H1 (cell line): ENCODE data around the gene FOXP4. TPM values are rescaled to one million over a fixed set of nuclear protein-coding genes. Genes with fewer than 3 reads are reported as not detected.

ENCODE experiments used
- HDAC6 ChIP-seq: IDR thresholded peaks from one replicate; pipeline ENCODE4 v1.7.1; 2012; ENCODE audit warnings: low read depth, mild to moderate bottlenecking, inconsistent platforms, low read length, moderate library complexity
- JUN ChIP-seq: IDR thresholded peaks from 2 replicates; pipeline ENCODE4 v1.6.1; 2011; ENCODE audit warnings: low read depth, mild to moderate bottlenecking, improper control_type of control experiment, low read length
- SP4 ChIP-seq: IDR thresholded peaks from 2 replicates; pipeline ENCODE4 v1.6.1; 2012; ENCODE audit warnings: low read length, inconsistent platforms
- TCF12 ChIP-seq: IDR thresholded peaks from 2 replicates; pipeline ENCODE4 v1.6.1; 2011; ENCODE audit warnings: low read depth, mild to moderate bottlenecking, low read length
- polyA plus RNA-seq, 7 experiments: library from polyadenylated mRNA; depleted of rRNA in 3 of 7; stranded (reverse) in 5 of 7; unstranded in 2 of 7; fragments of >200 nt in 5 of 7; fragments of 200-250 nt in 2 of 7; gene quantifications; 1 replicate in 5 of 7; 2 replicates in 1 of 7; 4 replicates in 1 of 7; pipeline versions ENCODE4 v1.2.1 to v1.2.3, GENCODE V29; 2011 to 2013; ENCODE audit warnings: missing spikeins in 2 of 7, mixed read lengths in 2 of 7
- total RNA-seq: library from RNA; stranded (reverse); fragmentation: NEBNext Ultra II Directional; extraction: Animal tissue kit (Norgen Biotek cat#: 25700); gene quantifications from 2 replicates; pipeline ENCODE4 v1.2.1, GENCODE V29; 2021

Gene FOXP4
- total and polyA plus RNA-seq, 2 of the 8 experiments (the other 6 are each of a cell fraction or from before 2014, with no cell fraction given) = 4.8 to 13.3 TPM

- TF ChIP-seq JUN (no peak), TCF12 (no peak), SP4 (no peak), HDAC6 (no peak)
Observed at GRCh38 chr6:41641352-41641925, 95.3 kb downstream of the FOXP4 start (continued).
